ENCODE data around the gene COL4A1.

Gene COL4A1

DNA sequence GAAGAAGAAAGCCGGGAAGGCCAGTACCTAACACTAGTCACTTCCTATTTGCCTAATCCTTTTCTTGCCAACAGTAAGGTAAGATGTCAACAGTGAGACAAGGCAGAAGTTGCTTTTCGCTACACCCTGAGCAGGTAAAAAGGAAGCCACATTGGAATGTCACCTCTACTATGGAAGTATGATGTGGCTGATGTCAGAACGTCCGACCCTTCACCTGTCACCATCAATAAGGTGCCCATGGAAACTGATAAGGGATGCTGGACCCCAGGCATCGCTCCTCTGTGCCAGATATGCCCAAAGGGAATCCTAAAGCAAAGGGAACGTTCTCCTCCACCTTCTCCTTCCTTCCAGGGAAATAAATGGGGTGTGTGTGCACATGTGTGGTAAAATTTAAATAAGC is 34.3 kb downstream of the COL4A1 start:
- no peak for DNase-seq

- DNase-seq, result no peak
Observed at GRCh38 chr13:110272227-110272626, 34.7 kb downstream of the COL4A1 start.

DNA sequence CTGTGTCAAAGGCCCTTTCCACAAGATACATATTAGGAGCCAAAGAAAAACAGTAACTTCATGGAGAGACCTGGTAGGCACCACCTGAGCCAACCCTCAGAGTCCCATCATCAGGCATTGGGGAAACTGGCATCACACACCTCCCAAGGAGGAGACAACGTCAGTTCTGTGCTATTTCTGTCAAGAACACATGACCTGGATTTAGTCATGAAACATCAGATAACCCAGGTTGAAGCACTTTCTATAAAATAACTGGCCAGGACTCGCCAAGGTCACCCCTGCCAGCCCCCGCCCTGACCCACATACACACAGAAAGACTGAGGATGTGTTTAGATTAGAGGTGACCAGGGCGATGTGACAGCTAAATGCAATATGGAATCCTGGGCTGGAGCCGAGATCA is 35.6 kb downstream of the COL4A1 start:
- DNase-seq, result no peak

DNA sequence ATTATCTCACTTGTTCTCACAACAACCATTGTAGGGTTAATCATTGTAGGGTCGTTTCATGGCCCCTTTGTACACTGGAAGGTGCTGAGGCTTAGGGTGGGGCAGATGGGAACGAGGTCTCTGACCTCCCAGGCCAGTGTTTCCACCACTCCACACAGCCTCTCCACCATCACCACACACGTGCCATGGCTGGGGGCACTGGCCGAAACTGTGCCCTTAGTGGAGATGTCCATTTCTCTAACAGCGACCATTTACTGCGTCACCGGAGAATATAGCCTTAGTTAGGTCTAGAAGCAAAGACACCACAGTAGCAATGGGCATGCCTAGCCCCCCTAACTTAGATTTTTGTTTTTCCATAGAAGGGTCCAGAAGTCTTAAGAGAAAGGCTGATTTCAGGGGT is 36.5 kb downstream of the COL4A1 start:
- no peak for DNase-seq

DNA sequence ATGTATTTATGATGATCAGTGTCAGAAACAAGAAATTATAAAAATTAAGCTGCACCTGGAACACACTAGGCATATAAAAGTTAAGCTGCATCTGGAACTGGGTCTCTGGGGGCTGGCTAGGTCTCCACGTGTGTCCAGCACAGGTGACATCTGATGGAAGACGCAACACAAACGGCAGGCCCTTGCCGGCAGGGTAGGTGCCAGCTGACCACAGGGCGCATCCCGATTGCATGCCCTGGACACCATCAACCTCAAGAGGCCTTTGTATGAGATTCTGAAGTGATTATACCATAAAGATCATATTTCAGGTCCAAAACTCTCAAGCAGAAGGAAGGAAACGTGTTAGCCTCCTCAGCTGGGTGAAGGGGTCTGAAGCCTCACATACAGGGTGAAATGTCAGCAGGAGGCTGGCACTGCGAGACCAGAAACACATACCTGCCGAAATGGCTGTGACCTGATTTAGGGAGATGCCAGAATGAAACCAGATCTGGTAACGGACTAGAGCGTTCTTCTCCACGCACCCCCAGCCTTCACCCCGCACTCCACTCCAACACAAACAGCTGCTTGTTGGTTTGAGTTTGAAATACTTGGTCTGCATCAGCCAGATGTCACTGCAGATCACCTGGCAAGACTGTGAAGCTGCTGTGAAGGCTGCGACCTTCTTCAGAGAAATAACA is 37.3 kb downstream of the COL4A1 start:
- no peak for DNase-seq

DNA sequence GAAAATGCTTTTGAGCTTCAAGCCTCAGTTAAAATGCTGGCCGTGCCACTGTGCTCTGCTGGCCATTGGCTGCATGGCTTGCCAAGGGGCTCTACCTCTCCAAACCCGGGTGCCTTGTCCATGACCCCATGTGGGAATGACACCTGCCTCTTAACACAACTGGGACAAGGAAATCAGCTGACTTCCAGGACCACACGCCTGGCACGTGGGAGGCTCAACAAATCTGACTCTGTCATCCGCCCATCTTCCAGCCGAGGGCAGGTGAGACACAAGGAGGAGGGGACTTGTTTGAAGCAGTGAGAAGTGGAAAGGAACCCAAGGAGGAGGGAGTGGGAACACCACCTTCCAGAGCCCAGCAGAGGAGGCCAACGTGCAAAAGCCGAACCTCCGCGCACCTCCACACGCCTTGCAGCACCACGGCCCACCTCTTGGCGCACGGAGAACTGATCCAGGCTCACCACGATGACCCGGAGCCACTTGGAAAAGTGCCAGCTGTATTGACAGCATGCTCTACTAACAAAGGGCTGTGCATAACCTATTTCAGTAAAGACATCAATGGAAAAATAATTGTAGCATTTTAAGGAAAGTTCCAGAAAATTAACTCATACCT is 38.3 kb downstream of the COL4A1 start:
- DNase-seq, result no peak

GRCh38 chr13:110268061-110268460 is 38.9 kb downstream of the COL4A1 start:
- no peak for DNase-seq

GRCh38 chr13:110266983-110267382 is 40.0 kb downstream of the COL4A1 start:
- no peak for DNase-seq

GRCh38 chr13:110266431-110266809 is 40.5 kb downstream of the COL4A1 start:
- no peak for DNase-seq

DNA sequence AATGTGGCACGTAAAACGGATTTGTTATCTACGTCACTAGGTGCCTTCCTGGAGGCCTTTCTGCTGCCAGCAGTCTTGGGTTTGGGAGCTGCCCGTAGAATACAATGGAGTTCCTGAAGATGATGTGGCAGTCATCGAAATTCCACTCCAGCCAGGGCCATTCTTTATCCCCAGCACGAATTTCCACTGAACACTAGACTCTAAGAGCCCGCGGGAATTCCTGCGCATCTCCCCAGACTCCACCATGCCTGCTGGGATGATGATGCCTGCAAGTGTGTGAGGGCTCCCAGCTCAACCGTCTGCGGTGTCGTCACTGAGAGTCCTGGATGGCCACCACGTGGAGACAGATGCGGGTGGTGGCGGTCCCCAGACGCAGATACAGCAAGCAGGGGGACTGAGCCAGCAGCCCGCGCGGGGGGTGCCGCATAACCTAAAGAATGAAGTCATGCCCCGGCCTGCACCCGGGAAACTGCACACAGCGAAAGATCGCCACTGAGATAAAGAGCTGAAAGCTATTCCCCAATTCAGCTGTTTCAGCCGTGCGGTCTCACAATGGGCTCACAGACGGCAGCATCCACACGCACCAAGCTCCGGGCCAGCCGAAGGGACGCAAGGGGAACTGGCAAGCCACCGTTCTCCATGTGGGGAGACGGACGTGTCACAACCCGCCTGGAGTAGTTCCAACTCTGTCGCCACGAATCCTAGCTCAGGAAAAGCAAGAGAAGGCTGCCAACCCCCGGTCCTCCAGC is 41.1 kb downstream of the COL4A1 start:
- DNase-seq, result no peak

DNA sequence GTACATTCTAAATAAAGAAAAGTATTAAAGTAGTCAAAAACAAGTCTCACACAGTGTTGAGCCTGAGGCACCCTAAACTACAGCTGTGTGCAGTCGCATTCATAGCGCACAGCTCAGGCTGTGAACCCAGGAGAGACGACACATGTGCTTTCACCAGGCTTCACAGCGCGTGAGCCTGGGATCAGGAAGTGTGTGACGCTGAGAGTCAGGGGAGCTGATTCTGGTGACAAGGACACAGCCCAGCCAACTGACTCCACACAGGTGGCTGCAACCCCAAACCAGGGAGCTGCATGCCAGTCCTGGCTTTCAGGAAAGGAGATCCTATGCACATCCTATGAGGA is 41.6 kb downstream of the COL4A1 start:
- no peak for DNase-seq

GRCh38 chr13:110264685-110265275 is 42.2 kb downstream of the COL4A1 start:
- DNase-seq, result no peak

DNA sequence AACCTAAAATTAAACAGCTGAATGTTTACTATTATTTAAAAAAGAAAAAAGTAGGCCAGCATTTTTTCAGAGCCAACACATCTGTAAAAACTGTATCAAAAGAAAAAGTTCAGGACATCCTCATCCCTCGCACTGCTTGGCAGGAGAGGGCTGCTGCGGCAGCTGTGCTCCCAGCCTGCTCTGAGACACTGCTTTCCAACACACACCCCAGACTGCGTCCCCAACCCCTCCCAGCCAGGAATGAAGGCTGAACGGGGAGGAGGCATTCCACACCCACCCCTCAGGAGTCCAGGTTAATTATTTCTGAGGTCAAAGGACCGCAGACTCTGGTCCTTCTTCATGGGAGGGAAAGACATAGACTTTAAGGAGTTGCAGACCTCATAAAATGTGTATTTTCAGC is 43.1 kb downstream of the COL4A1 start:
- DNase-seq, result no peak

DNA sequence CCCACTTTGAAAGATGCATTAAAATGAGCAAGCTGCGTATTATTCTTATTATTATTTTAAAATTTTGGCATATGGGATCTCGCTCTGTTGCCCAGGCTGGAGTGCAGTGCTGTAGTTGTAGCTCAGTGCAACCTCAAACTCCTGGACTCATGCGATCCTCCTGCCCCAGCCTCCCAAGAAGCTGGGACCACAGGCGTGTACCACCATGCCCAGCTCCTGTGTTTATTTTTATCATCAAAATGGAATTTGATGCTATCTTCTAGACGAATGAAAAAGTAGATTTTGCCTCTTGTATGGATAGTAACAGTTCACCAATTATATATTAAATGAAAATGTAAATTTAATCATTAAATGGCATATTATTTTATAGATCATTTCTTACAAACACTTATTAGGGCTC is 43.6 kb downstream of the COL4A1 start:
- no peak for DNase-seq

- no peak for DNase-seq
Observed at GRCh38 chr13:110262508-110263291, 44.3 kb downstream of the COL4A1 start.

DNA sequence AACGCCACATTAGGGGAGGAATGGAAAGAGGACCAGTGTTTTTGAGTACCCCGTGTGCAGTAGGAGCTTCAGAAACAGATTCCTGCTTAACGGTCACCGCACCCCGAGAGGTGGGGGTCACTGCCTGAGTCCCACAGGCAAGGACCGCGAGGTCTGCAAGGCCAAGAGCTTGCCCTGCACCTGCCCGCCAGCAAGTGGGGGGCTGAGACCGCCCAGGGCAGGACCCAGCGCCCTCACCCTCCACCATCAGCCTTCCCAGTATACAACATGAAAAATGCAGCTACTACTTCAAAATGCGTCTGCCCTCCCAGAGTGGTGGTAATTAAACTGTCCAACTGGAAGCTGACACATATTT is 44.9 kb downstream of the COL4A1 start:
- DNase-seq, result no peak

GRCh38 chr13:110261166-110262081 is 45.5 kb downstream of the COL4A1 start:
- no peak for DNase-seq

DNA sequence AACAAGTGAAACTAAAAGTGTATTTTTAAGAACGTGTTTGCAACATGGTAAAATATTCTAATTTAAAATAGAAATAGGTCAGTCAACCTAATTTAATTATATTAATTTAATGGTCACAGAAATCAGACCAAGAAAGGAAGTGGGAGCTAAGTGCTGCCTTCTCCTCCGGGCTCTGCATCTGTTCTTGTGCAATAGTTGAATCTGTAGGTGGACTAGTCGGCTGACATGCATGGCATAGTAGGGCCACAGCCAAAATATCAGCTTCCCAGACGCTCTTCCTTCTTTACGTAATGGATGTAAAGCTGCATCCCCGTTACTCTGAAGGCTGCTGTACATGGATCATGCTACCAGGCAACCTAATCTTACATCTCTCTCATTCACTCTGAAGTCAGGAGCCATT is 47.3 kb downstream of the COL4A1 start:
- no peak for DNase-seq

DNA sequence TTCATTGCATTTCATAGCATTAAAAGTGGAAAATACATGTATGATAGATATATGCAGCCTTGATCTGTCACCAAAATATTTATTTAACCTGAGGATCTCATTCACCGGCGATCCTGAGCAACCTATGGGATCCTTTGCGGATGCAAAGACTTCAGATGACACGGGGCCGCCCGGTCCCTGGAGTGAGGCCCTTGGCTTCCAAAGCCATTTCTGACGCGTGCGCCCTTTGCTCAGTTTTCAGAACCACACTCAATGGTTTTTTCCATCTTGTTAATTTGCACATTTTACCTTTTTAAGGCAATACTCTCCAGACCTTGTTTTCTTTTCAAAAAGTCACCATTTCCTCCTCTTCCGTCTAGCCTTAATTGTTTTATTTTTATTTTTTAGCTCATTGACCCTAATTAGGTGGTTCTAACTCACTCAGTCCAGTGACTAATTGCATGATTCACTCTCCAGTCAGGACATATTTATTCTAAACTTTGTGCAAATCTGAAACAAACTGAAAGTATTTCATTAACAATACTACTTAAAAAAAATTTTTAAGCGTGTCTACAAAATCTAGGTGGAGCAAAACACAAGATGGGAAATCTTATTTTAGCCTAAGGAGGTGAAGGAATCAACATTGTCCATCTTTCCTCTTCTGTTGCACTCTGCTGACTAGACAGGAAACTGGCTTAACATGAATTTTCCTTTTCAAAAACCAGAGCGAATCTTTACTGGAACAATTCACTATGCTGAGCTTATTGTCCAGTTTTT is 47.9 kb downstream of the COL4A1 start:
- no peak for DNase-seq

DNA sequence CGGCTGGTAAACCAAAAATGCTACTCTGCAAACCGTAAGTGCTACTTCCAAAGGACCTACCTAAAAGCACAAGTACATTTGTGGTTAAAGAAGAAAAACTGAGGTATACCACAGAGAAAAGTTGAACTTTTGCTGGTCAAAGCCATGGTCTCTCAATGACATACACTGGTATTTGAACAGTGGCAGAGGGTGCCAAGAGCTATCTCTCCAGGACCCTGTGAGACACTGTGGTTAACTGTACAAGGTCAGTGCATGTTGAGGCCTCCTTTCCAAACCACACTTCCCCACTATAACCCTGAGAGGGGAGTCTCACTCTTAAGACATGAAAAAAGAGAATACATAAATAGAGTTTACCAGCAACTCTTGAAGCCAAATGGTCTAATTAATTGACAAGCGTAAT is 49.5 kb downstream of the COL4A1 start:
- no peak for DNase-seq

DNA sequence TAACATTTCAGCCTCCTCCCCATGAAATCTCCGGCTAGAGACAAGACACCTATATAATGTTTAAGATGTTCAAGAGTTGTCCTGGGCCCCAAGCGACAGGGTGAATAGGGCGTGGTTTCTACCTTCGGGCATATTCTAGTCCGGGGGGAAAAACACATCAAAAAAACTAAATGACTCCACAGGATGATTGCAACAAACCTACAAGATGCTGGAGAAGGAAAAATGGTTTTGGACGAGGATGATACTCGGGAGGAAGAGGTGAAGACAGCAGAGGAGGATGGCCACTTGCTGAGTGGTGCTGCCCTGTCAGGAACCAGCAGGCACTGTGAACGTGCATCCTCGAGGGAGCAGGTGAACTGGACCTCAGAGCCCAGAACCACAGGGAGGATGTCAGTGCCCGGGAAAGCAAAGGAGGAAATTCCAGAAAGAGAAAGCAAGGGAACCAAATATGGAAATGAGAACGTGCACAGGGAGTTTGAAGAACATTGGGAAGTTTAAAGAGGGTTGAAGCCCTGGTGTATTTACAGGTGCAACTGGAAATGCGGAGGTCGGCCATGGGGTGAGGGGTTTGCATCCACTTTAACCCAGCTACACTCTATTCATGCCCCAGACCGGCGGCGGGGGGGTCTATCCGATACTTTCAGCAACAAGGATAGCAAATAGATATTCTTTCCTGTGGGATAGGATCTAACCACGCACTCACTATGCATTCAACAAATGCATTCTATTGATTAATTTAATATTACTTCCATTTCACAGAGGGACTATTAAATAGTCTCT is 50.6 kb downstream of the COL4A1 start:
- DNase-seq, result no peak
